HuH-7 (cell line): Measurements from ENCODE around the gene USH1C.
A peak's percentile ranks its signal among the peaks of the same experiment; 100 is the strongest.

Source experiments
- DNase-seq: peaks from one replicate; pipeline ENCODE4 v3.0.0; 2011; ENCODE audit warnings: low spot score

Gene USH1C

GRCh38 chr11:17544181-17544622, at the start of gene USH1C:
Gene USH1C, minus strand, starts transcription at chr11:17544416. Its CDS starts 109 bp downstream, at chr11:17544307.
- DNase-seq = peak; percentile 71

- DNase-seq = no peak
Observed at GRCh38 chr11:17593466-17594245, 49.4 kb upstream of the USH1C start.

- no peak for DNase-seq
Observed at GRCh38 chr11:17591293-17591692, 47.1 kb upstream of the USH1C start.

DNA sequence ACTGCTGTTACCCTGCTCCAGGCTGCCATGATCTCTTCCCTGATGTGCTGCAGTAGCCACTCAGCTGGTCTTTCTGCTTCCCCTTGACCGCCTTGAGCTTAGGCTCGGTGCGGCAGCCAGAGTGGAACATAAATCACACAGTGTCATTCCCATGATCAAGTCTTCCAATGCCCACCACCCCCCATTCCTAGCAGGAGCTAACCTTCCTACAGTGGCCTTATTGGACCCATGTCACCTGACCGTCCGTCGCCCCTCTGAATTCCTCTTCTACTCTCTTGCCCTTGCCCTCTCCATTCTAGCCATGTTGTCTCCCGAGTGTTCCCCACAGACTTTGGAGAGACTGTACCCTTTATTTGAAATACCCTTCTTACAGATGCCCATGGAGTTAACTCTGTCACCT, 46.2 kb upstream of the USH1C start:
- DNase-seq = no peak

- DNase-seq = no peak
Observed at GRCh38 chr11:17588721-17589120, 44.5 kb upstream of the USH1C start.

DNA sequence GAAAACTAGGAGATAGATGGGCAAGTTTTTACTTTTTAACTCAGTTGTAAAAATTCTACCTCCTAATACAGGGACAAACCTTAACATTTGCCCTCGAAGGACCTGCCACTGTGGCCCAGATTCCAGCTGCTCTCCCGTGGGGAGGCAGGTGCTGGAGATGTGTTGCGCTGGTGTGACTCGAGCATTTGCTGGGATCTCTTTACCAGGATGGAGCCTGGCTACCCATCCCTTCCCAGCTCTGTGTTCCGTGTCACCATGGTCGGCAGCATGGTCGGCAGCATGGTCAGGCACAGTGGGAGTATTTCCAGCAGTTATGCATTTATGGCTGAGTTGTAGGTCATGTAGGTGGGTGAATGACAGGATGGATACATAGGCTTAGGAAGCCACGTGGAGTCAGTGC, 44.0 kb upstream of the USH1C start:
- no peak for DNase-seq

GRCh38 chr11:17585911-17586695, 41.9 kb upstream of the USH1C start:
- no peak for DNase-seq

DNA sequence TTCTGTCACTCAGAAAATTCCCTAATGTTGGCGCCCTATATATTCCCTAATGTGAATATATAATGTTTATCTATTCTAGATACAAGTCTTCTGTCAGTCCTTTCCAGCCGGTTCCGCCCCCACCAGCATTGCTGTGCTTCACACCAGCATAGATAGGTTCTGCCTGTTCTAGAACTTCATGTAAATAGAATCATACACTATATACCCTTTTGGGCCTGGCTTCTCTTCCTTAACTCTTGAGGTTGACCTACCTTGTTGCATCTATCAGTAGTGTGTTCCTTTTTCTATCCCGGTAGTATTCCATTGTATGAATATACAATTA, 37.5 kb upstream of the USH1C start:
- DNase-seq = no peak

- no peak for DNase-seq
Observed at GRCh38 chr11:17581036-17581731, 37.0 kb upstream of the USH1C start.

DNA sequence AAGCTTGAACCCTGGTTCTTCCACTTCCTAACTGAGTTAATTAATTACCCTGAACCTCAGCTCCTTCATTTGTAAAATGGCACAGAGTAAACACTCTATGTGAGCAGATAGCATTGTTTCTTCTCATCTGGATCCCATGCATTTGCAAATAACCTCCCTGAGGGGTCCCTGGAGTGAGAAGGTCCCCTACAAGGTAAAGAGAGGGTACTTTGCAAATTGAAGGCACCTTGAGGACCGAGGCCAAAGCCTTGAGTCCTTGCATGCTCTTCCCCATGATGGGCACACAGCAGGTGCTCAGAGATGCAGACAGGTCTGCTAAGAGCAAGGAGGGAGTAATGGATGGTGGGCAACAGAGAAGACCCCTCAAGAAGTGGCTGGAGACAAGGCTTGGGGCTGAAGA, 36.1 kb upstream of the USH1C start:
- DNase-seq = no peak

- no peak for DNase-seq
Observed at GRCh38 chr11:17579451-17579850, 35.2 kb upstream of the USH1C start.

GRCh38 chr11:17578958-17579357, 34.7 kb upstream of the USH1C start:
- DNase-seq = no peak

DNA sequence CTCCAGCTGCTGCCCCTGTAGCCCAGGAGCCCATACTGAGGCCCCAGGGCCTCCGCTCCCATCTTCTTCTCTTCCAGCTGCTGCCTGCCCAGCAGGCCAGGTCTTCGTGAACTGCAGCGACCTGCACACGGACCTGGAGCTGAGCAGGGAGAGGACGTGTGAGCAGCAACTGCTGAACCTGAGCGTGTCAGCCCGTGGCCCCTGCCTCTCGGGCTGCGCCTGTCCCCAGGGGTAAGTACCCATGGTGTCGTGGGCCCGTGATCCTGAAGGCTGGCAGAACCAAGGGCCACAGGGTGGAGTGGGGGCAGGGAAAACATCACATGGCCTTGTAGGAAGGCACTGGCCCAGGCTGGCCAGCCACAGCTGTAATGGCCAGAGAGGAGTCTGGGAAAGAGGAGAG, 34.1 kb upstream of the USH1C start:
- no peak for DNase-seq

DNA sequence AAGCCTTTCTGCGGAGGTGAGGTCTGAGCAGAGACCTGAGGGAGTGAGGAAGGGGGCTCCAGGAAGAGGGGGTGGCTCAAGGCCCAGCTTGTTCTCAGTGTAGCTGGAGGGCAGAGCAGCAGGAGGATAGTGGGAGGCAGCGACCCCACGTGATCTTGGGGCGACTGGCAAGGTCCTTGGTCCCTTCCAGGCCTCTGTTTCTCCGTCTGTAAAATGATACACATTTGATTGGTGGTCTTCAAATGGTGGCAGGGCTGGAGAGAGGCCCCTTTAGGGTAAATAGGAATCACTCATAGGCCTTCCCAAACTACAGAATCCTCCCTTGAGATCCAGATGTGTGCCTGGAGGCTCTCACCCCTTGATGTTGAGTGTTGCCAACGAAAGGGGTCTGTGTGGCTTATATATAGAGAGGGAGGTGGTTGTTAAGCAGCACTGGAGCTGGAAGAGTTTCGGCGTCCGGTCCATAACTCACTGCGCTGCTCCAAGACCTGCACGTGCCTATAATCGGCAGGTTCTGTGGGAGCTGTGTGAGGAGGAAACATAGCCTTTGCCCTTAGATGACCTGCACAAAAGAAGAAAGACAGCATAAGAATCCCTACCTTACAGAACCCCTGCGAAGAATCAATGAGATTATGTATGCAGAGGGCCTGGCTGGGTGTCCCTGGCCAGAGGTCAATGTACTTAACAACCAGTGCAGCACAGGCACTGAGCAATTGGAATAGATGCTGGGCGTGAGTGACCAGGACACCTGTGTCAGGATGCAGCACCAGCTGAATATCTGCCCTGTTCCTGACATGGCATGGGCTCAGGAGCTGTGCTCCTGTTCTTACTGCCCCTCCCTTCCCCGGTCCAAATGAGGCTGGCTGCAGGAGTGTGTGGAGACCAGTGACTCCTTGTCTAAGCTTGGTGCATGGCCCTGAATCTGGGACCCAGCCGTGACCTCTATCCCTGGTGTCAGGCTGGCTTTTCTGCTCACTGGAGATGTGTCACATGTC, 31.5 kb upstream of the USH1C start:
- peak; percentile 20 for DNase-seq

DNA sequence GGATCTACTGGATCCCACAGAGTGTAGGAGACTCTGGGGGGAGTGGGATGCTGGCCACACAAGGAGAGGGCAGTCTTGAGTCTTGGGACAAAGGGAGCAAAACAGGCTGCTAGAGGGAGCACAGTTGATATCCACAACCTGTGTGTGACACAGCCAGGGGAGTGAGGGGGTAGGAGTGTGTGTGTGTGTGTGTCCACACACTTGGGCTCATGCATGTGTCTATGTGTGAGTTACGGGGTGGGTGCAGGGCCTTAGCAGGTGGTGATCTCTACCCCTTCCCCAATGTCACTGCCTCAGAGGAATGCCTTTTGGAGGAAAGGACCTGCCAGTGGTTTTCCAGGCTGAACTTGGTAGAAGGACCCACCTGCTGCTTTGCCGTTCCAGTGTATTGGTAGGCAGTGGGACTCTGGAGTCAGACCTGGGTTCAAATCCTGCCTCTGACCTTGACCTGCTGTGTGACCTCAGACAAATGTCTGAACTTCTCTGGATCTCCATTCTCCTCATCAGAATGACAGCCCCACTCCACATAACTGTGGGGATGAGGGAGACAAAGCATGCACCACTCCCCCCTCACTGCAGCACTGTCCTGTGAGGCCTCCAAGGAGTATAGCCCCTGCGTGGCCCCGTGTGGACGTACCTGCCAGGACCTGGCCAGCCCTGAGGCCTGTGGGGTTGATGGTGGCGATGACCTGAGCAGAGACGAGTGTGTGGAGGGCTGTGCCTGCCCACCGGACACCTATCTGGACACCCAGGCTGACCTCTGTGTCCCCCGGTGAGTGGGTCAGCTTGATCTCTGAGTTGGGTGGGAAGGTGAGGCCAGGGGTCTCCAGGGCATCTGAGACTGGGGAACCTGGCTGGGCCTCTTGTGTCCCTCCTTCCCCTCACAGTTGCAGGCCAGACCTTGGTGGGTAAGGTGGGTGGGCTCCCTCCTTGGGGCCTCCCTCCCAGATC, 30.2 kb upstream of the USH1C start:
- no peak for DNase-seq

- no peak for DNase-seq
Observed at GRCh38 chr11:17573526-17573925, 29.3 kb upstream of the USH1C start.

- no peak for DNase-seq
Observed at GRCh38 chr11:17572791-17573460, 28.7 kb upstream of the USH1C start.

DNA sequence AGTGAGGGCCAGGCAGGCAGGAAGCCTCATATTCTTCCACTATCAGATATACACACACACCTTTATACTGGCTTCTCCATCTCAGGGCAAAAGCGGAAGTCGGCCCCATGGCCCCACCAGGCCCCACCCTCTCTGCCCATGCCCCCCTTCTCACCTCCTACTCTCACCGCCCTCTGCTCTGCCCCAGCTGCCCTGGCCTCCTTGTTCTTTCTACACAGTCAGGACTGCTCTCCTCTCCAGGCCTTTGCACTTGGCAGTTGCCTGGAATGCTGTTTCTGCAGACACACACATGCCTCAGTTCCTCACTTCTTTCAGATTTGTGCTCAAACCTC, 28.1 kb upstream of the USH1C start:
- DNase-seq = no peak

GRCh38 chr11:17571431-17572358, 27.5 kb upstream of the USH1C start:
- DNase-seq = no peak
